NCI-H526 (cell line): ENCODE data around the gene CELF5.
"Not testable (repeated sequence)": the region's sequence is repeated elsewhere in the genome, so short reads cannot be mapped to it uniquely, and the experiment has no call there.

Experiments used
- DNase-seq, 2 experiments: peaks; one replicate each; lab custom pipeline; 2025; lab: John Stamatoyannopoulos, UW

Gene CELF5

DNA sequence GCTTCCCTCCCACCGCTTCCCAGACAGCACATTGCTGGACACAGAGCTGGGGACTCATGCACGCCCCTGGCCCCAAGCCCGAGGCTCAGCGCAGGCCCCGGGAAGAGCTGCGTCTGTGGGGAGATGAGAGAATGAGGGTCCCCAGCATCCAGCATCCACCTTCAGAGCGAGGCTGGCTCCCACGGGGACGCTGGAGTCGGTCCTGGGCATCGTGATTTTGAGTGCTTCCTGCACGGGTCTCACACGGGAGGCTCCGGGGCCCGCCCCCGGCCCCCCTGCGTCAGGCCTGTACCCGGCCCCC lies 34.0 kb upstream of the CELF5 start:
- no peak for DNase-seq

DNA sequence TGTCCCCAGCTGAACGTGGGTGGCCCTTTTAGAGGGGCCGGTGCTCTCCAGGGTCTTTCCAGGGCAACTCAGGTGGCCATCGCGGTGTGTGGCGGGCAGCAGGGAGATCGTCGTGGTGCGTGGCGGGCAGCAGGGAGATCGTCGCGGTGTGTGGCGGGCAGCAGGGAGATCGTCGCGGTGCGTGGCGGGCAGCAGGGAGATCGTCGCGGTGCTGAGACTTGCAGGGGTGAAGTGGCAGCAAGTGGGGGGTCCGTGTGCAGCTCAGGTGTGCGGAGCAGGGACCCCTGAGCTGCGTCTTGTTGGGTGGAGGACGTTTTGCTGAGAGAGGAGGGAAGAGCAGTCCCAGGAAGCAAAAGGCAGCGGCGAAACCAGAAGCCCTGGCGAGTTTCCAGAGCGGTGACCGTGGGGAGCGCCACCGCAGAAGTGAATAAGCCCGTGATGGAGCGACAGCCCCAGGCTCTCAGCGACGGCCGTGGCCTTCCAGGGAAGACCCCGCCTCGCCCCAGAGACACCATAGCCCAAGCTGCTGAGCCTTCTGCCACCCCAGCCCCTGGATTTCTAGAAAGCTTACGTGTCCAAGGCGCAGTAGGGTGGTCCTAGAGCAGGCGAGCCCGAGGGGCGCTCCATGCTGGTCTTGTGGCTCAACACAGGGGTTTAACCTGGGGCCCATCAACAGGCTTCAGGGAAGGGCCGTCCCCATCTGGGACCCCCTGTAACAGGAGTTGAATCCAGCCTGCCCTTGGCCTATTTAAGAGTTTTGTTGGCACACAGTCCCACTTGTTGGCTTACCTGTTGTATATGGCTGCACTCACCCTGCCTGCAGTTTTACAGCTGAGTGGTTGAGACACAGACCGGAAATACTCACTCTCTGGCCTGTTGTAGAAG lies 33.3 kb upstream of the CELF5 start:
- DNase-seq = no peak

DNA sequence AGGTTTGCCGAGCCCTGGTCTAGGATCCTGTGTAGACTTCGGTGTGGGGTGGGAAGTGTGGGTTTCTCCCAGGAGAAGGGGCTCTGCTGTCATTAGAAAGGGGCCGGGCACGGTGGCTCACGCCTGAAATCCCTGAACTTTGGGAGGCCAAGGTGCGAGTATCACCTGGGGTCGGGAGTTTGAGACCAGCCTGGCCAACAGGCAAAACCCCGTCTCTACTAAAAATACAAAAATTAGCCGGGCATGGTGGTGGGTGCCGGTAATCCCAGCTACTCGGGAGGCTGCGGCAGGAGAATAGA lies 32.7 kb upstream of the CELF5 start:
- DNase-seq = not testable (repeated sequence)

DNA sequence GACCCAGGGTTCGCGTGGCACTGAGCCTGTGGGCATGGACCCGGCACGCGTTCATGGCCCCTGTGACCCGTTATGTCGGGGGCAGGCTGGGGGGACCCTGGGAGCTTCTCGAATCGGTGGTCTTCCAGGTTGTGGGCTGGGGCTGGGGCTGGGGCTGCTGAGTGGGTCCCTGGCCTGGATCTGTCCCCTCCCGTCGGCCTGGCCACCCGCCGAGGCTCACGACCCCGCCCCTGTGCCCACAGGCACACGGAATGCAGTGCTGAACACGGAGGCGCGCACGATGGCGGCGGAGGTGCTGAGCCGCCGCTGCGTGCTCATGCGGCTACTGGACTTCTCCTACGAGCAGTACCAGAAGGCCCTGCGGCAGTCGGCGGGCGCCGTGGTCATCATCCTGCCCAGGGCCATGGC lies 32.2 kb upstream of the CELF5 start:
- DNase-seq = no peak

DNA sequence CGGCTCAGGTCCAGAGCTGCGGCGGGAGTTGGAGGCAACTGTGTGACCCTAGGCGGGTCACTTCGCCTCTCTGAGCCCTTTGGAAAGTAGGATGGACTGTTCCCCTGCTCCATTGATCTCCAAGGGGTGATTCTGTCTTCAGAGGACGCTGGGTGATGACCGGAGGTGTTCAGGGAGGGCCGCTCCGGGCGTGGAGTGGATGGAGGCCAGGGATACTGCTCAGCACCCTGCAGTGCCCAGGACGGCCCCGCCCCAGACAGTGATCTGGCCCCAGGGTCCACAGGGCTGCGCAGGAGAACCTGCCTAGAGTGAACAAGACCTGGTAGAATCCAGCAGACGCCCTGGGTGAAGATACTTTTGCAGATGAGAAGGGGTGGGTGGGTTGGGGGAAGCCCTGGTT lies 31.8 kb upstream of the CELF5 start:
- no peak for DNase-seq

DNA sequence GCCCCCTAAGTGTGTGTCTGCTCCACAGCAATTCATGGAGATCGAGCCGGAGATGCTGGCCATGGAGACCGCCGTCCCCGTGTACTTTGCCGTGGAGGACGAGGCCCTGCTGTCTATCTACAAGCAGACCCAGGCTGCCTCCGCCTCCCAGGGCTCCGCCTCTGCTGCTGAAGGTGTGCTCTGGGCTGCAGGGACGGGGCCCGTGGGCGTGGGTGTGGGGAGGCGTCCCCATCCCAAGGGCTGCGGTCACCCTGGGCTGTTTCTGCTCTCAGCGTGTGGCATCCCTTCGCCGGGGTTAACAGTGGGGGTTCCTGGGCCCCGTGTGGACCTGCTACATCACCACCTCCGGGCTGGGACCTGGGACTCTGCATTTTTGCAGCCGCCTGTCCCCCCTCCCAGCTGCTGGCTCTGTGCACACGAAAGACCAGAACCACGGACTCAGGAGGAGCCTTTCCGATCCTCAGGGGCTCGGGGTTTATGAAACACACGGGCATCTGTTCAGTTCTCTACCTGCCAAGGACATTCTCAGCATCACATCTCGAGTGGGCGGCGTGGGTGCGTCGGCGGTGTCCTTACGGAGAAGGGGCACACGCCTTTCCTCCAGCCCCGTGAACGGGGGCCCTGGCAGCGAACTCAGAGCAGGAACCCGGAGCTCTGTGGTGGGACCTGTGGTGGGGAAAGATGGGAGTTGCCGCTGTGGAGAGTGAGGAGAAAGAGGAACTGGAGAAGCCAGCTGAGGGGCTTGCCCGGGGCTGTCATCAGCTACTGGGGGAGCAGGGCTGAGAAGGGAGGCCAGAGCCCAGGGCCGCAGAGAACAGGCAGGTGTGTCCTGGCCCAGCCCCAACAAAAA lies 31.0 kb upstream of the CELF5 start:
- no peak for DNase-seq

DNA sequence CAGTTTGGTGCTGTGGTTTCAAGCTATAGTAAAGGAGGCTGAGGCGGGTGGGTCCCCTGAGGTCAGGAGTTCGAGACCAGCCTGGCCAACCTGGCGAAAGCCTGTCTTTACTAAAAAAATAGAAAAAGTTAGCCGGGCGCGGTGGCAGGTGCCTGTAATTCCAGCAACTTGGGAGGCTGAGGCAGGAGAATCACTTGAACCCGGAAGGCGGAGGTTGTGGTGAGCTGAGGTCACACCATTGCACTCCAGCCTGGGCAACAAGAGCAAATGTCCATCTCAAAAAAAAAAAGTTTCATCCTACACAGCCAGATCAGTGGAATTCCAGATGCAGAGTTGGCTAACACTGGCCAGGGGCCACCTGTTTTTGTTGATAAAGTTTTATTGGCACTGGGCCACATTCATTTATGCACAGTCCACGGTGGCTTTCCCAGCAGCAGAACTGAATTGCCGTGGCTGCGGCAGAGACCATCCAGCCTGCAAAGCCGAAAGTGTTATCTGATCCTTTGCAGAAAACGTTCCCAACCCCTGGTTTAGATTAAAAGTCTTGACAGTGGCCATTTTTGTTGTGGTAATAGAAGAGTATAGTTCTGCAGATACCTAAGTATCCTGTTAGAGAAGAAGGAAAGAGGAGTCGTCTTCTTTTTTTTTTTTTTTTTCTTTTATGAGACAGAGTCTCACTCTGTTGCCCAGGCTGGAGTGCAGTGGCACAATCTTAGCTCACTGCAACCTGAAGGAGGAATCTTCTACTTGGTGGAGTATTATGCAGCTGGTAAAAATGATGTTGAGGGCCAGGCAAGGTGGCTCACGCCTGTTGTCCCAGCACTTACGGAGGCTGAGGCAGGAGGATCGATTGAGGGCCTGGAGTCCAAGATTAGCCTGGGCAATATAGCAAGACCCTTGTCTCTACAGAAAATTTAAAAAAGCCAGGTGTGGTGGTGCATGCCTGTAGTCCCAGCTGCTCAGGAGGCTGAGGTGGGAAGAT lies 30.1 kb upstream of the CELF5 start:
- no peak for DNase-seq

DNA sequence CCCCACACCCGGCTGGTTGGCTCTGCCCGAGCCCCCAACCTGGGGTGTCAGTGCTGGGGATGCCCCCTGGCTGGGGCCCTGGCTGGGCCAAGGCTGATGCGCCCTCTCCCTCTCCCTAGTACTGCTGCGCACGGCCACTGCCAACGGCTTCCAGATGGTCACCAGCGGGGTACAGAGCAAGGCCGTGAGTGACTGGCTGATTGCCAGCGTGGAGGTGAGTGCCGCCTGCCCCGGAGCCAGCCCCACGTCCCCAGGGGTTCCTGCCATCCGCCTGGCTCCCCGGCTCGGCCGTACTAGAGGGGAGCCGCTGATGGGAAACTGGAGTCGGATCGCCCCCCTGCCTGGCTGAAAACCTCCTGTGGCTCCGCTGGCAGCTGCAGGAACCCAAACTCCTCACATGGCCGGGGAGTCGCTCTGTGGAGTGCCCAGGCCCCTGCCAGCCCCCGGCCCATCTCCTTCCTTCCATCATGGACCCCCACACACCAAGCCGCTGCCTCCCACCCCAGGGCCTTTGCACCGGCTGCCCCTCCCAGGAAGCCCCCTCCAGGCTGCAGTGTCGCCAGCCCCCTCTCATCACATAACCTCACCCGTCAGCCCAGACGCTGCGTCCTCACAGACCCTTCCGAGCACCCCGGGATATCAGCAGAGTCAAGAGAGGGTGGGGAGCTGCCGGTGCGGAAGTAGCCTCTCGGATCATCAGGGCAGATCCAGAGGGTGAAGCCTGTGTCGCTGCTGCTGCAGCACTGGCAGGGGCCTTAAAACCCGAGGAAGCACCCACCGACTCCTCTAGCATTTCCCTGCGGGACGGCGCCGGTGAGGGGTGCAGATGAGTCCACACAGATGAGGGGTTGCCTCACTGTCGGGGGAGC lies 28.2 kb upstream of the CELF5 start:
- no peak for DNase-seq

DNA sequence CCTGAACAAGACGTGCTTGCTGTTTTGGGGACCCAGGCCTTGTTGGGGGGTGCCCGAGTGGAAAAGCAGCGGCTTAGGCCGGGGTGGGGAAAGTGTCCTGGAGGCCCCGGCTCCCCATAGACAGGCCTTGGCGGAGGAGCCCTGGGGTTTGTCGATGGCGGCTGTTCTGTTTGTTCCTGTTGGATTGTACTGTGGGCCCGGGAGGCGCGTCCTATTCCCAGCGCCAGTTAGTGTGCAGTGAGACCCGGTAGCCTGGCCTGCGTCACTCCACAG lies 27.6 kb upstream of the CELF5 start:
- no peak for DNase-seq

DNA sequence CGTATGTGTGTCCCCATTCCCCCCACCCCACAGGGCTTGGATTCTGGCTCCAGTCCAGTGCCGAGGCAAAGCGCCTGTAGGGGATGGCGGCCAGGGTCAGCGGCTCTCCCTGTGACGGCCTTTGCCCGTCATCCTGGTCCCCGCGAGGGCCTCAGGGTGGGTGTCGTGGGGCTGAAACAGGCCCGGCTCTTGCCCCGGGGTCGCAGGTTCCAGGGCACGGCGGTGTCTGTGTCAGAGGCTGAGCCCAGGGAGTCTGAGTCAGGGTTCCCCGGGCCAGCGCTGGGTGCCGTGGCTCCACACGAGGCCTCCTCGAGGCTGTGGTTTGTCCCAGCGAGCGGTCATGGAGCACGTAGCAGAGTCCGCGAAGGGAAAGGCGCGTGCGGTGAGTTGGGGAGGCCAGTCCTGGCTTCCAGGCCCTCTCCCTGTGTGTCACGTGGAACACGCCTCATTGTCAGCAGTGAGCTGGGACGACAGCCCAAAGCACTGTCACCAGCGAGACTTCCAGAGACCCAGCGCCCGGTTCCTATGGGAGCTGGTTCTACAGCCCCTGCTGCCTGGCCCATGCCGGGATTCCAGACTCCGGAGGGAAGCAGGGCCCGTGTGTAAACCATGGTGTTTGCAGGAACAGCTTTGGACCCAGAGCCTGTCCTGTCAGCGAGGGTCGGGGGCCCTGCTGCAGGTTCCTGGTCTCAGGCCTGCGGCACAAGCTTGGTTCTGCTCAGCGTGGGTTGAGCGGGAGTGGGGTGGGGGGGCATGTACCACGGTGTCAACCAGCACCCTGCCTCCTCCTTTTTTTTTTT lies 25.4 kb upstream of the CELF5 start:
- DNase-seq = no peak

DNA sequence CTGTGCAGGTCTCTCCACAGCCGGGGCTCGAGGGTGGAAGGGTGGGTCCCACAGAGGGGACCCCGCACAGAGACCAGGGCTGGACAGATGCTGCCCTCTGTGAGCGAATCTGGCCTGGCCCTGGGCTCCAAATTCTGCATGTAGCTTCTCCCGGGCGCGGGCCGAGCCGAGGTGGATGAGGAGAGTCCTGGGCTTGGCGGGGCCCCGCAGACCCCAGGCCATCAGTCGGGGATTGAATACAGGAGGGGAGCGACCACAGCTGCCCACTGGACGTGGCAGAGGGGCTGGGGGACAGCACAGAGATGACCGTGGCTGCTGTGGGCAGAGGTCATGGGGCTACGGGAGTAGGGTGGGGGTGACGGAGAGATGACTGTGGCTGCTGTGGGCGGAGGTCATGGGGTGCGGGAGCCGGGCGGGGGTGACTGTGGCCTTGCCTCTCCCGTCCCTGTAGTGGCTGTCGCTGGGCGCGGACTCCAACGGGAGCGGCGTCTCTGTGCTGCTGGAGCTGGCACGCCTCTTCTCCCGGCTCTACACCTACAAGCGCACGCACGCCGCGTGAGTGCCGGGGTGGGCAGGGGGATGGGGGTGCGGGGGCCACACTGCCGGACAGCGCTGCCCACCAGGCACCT lies 23.3 kb upstream of the CELF5 start:
- DNase-seq = no peak

DNA sequence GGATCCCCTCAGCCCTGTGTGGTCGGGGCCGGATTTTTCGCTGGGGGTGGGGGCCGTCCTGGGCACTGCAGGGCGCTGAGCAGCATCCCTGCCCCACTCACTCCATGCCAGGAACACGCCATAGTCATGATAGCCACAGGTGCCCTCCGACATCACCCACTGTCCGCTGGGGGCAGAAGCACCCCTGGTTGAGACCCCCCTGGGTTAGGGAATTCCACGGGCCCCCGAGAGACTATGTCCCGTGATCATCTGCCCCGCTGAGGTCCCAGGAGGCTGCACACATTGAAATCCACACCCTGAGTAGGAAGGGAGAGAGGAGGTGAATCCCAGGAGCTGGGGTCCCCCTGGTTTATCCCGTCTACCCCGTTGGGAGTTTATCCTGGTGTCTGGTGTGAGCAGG lies 22.6 kb upstream of the CELF5 start:
- DNase-seq = no peak

DNA sequence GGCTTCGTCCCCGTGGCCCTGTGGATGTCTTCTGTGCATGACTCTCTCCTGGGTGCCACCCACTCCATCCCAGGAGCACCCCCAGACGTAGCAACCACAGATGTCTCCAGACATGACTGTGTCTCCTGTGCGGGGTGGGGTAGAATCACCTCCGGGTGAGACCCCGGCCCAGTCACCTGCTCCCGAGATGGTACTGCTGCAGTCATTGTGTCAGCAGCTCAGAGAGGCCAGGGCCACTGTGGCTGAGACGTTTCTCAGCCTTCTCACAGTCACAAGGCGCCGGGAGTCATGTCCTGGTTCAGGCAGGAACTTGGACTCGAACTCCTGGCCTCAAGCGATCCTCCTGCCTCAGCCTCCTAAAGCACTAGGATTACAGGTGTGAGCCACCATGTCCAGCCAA lies 22.1 kb upstream of the CELF5 start:
- no peak for DNase-seq

DNA sequence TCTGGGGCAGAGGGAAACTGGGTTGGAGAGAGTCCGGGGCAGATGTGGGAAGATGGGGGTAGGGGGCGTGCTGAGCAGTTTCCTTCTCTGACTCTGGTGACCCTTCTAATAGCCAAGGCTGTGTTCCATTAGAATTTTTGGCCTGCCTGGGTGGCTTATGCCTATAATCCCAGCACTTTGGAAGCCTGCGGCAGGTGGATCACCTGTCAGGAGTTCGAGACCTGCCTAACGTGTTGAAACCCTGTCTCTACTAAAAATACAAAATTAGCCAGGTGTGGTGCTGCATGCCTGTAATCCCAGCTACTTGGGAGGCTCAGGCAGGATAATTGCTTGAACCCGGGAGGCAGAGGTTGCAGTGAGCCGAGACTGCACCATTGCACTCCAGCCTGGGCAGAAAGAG lies 21.6 kb upstream of the CELF5 start:
- DNase-seq = not testable (repeated sequence)

DNA sequence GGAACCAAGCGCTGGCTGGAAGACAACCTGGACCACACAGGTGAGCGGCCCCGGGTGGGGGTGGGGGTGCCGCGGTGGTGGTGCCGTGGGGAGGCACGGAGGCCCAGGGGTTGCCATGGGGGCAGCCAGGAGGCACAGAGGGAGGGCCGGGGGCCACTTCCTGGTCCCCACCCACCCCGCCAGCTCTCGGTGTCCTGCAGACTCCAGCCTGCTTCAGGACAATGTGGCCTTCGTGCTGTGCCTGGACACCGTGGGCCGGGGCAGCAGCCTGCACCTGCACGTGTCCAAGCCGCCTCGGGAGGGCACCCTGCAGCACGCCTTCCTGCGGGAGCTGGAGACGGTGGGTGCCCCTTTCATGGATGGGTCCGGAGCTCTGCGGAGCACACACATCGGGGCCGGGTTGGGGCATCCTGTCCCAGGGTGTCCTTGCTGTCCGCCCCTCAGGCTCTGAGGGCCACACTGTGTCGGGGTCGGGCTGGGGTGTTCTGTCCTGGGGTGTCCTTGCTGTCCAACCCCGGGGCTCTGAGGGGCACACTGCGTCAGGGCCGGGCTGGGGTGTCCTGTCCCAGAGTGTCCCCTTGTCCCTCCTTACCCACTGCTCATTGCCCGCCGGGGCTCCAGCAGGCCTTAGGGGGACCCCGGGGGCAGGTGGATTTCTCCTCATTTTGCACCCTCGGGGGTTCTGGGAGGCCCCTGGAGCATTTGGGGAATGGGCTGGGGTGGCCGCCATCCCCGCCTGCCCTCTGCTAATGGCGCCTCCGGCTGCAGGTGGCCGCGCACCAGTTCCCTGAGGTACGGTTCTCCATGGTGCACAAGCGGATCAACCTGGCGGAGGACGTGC lies 20.4 kb upstream of the CELF5 start:
- no peak for DNase-seq

DNA sequence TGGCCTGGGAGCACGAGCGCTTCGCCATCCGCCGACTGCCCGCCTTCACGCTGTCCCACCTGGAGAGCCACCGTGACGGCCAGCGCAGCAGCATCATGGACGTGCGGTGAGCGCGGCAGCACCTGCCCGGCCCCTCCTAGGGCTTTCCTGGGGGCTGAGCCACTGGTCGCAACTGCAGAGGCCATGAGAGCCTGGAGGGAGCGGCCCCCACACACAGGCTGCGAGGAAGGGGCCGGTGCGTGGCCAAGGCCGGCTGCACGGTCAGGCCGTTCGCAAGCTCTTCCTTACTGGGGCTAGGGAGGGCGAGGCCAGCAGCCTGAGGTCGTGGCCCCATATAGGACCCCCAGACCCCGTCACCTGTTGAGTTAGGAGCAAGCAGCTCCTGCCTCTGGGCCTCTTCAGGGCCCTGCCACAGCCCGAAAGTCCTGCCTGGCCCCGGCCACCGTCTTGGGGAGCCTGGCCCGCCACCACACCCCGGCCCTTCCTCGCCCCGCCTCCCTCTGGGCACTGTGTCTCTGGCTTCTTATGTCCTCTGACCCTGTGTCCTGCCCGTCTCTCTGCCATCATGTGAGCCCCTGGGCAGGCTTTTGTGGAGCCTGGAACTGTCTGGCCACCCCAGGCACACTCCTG lies 19.7 kb upstream of the CELF5 start:
- no peak for DNase-seq

DNA sequence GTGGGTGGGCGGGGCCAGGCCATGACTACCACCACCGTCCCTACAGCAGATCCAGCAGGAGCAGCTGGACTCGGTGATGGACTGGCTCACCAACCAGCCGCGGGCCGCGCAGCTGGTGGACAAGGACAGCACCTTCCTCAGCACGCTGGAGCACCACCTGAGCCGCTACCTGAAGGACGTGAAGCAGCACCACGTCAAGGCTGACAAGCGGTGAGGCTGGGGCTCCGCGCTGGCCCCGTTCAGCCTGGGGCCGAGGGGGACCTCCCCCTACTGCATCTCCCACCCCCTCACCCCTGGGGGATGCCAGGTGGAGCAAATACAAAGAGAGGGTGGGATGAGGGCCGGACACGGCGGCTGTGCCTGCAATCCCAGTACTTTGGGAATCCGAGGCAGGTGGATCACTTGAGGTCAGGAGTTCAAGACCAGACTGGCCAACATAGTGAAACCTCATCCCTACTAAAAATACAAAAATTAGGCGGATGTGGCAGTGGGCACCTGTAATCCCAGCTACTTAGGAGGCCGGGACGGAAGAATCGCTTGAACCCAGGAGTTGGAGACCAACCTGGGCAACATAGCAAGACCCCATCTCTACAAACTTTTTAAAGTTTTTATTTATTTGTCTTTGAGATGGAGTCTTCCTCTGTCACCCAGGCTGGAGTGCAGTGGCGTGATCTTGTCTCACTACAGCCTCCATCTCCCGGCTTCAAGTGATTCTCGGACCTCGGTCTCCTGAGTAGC lies 18.1 kb upstream of the CELF5 start:
- DNase-seq = no peak
